ENCODE data around the gene UBE2G2. TPM values are rescaled to one million over a fixed set of nuclear protein-coding genes. Genes with fewer than 3 reads are reported as not detected.

UBE2G2 gene
- total RNA-seq, 1 experiment from 2014 or later: 126 TPM

GRCh38 chr21:44846485-44847260 is 45.1 kb upstream of the UBE2G2 start:
- Histone ChIP-seq H3K4me1 (ENCODE audit: low read length) (no peaks in the 10 kb centered on the region), H3K9me2 (replicated peaks; ENCODE audit: insufficient read depth, low read length) (no peaks in the 10 kb centered on the region), H4K20me1 (ENCODE audit: insufficient read depth, low read depth, low read length) (no peaks in the 10 kb centered on the region), H3K79me2 (ENCODE audit: low read length) (no peaks in the 10 kb centered on the region), H3K27me3 (ENCODE audit: low read length) (no peaks in the 10 kb centered on the region), H3K36me3 (ENCODE audit: insufficient read depth, low read length) (peaks cover 13% of the 10 kb centered on the region; the same call in 1 of the 2 replicates), H3K27ac (ENCODE audit: low read length) (no peak overlapping the region), H3K4me2 (ENCODE audit: low read depth, low read length, poor library complexity, severe bottlenecking) (no peak overlapping the region), H3K9me3 (ENCODE audit: low read length) (no peaks in the 10 kb centered on the region), H3K9ac (ENCODE audit: low read length) (no peak overlapping the region), H2AFZ (ENCODE audit: low read length) (no peak overlapping the region), H3K4me3 (ENCODE audit: low read length) (no peak overlapping the region)
- DNase-seq: no peak

GRCh38 chr21:44846224-44846484 is 44.5 kb upstream of the UBE2G2 start:
- Histone ChIP-seq H3K4me3 (ENCODE audit: low read length) (no peak overlapping the region), H3K36me3 (ENCODE audit: insufficient read depth, low read length) (peaks cover 10% of the 10 kb centered on the region; the same call in 1 of the 2 replicates), H3K27me3 (ENCODE audit: low read length) (no peaks in the 10 kb centered on the region), H3K9ac (ENCODE audit: low read length) (no peak overlapping the region), H3K9me2 (replicated peaks; ENCODE audit: insufficient read depth, low read length) (no peaks in the 10 kb centered on the region), H4K20me1 (ENCODE audit: insufficient read depth, low read depth, low read length) (no peaks in the 10 kb centered on the region), H3K27ac (ENCODE audit: low read length) (no peak overlapping the region), H2AFZ (ENCODE audit: low read length) (no peak overlapping the region), H3K9me3 (ENCODE audit: low read length) (no peaks in the 10 kb centered on the region), H3K79me2 (ENCODE audit: low read length) (no peaks in the 10 kb centered on the region), H3K4me2 (ENCODE audit: low read depth, low read length, poor library complexity, severe bottlenecking) (no peak overlapping the region), H3K4me1 (ENCODE audit: low read length) (no peaks in the 10 kb centered on the region)
- no peak for DNase-seq

- peaks cover 7% of the 10 kb centered on the region; the same call in 1 of the 2 replicates for H3K36me3 ChIP-seq (ENCODE audit: insufficient read depth, low read length)
- no peak overlapping the region for H3K27ac ChIP-seq (ENCODE audit: low read length)
- no peak overlapping the region for H2AFZ ChIP-seq (ENCODE audit: low read length)
- H3K4me3 ChIP-seq (ENCODE audit: low read length): no peak overlapping the region
- H3K4me1 ChIP-seq (ENCODE audit: low read length): no peaks in the 10 kb centered on the region
- no peak overlapping the region for H3K9ac ChIP-seq (ENCODE audit: low read length)
- DNase-seq: peak; percentile 69
- no peaks in the 10 kb centered on the region for H3K79me2 ChIP-seq (ENCODE audit: low read length)
- H4K20me1 ChIP-seq (ENCODE audit: insufficient read depth, low read depth, low read length): no peaks in the 10 kb centered on the region
- H3K27me3 ChIP-seq (ENCODE audit: low read length): no peaks in the 10 kb centered on the region
- H3K9me2 ChIP-seq (replicated peaks; ENCODE audit: insufficient read depth, low read length): no peaks in the 10 kb centered on the region
- no peaks in the 10 kb centered on the region for H3K9me3 ChIP-seq (ENCODE audit: low read length)
- no peak overlapping the region for H3K4me2 ChIP-seq (ENCODE audit: low read depth, low read length, poor library complexity, severe bottlenecking)
Measured at GRCh38 chr21:44845418-44846223, 44.0 kb upstream of the UBE2G2 start.

GRCh38 chr21:44844256-44844655 is 42.6 kb upstream of the UBE2G2 start:
- no peak overlapping the region for H3K9ac ChIP-seq (ENCODE audit: low read length)
- no peak overlapping the region for H3K4me2 ChIP-seq (ENCODE audit: low read depth, low read length, poor library complexity, severe bottlenecking)
- no peaks in the 10 kb centered on the region for H3K9me2 ChIP-seq (replicated peaks; ENCODE audit: insufficient read depth, low read length)
- H3K4me3 ChIP-seq (ENCODE audit: low read length): no peak overlapping the region
- DNase-seq: no peak
- no peak overlapping the region for H2AFZ ChIP-seq (ENCODE audit: low read length)
- H3K36me3 ChIP-seq (ENCODE audit: insufficient read depth, low read length): peaks cover under 1% of the 10 kb centered on the region; the same call in 1 of the 2 replicates
- H3K4me1 ChIP-seq (ENCODE audit: low read length): no peaks in the 10 kb centered on the region
- H3K9me3 ChIP-seq (ENCODE audit: low read length): no peaks in the 10 kb centered on the region
- no peaks in the 10 kb centered on the region for H3K27me3 ChIP-seq (ENCODE audit: low read length)
- H3K79me2 ChIP-seq (ENCODE audit: low read length): no peaks in the 10 kb centered on the region
- no peaks in the 10 kb centered on the region for H4K20me1 ChIP-seq (ENCODE audit: insufficient read depth, low read depth, low read length)
- H3K27ac ChIP-seq (ENCODE audit: low read length): no peak overlapping the region

- H3K9me3 ChIP-seq (ENCODE audit: low read length): no peaks in the 10 kb centered on the region
- H3K9ac ChIP-seq (ENCODE audit: low read length): no peak overlapping the region
- H3K27ac ChIP-seq (ENCODE audit: low read length): no peak overlapping the region
- H3K9me2 ChIP-seq (replicated peaks; ENCODE audit: insufficient read depth, low read length): no peaks in the 10 kb centered on the region
- no peaks in the 10 kb centered on the region for H3K4me1 ChIP-seq (ENCODE audit: low read length)
- H3K4me3 ChIP-seq (ENCODE audit: low read length): no peak overlapping the region
- no peaks in the 10 kb centered on the region for H3K27me3 ChIP-seq (ENCODE audit: low read length)
- H3K36me3 ChIP-seq (ENCODE audit: insufficient read depth, low read length): no peaks in the 10 kb centered on the region
- no peak overlapping the region for H3K4me2 ChIP-seq (ENCODE audit: low read depth, low read length, poor library complexity, severe bottlenecking)
- no peak for DNase-seq
- no peaks in the 10 kb centered on the region for H3K79me2 ChIP-seq (ENCODE audit: low read length)
- H4K20me1 ChIP-seq (ENCODE audit: insufficient read depth, low read depth, low read length): no peaks in the 10 kb centered on the region
- no peak overlapping the region for H2AFZ ChIP-seq (ENCODE audit: low read length)
Measured at GRCh38 chr21:44842721-44843445, 41.3 kb upstream of the UBE2G2 start.

GRCh38 chr21:44842087-44842486 is 40.5 kb upstream of the UBE2G2 start:
- H3K9me2 ChIP-seq (replicated peaks; ENCODE audit: insufficient read depth, low read length): no peaks in the 10 kb centered on the region
- H3K27me3 ChIP-seq (ENCODE audit: low read length): no peaks in the 10 kb centered on the region
- DNase-seq: no peak
- no peak overlapping the region for H3K9ac ChIP-seq (ENCODE audit: low read length)
- H2AFZ ChIP-seq (ENCODE audit: low read length): no peak overlapping the region
- H3K79me2 ChIP-seq (ENCODE audit: low read length): no peaks in the 10 kb centered on the region
- no peak overlapping the region for H3K4me2 ChIP-seq (ENCODE audit: low read depth, low read length, poor library complexity, severe bottlenecking)
- H3K4me1 ChIP-seq (ENCODE audit: low read length): no peaks in the 10 kb centered on the region
- H3K36me3 ChIP-seq (ENCODE audit: insufficient read depth, low read length): no peaks in the 10 kb centered on the region
- no peaks in the 10 kb centered on the region for H4K20me1 ChIP-seq (ENCODE audit: insufficient read depth, low read depth, low read length)
- no peak overlapping the region for H3K27ac ChIP-seq (ENCODE audit: low read length)
- no peak overlapping the region for H3K4me3 ChIP-seq (ENCODE audit: low read length)
- no peaks in the 10 kb centered on the region for H3K9me3 ChIP-seq (ENCODE audit: low read length)

GRCh38 chr21:44840771-44841170 is 39.2 kb upstream of the UBE2G2 start:
- H3K27ac ChIP-seq (ENCODE audit: low read length): no peak overlapping the region
- no peaks in the 10 kb centered on the region for H3K9me2 ChIP-seq (replicated peaks; ENCODE audit: insufficient read depth, low read length)
- no peak for DNase-seq
- H3K4me3 ChIP-seq (ENCODE audit: low read length): no peak overlapping the region
- no peaks in the 10 kb centered on the region for H3K27me3 ChIP-seq (ENCODE audit: low read length)
- no peaks in the 10 kb centered on the region for H3K36me3 ChIP-seq (ENCODE audit: insufficient read depth, low read length)
- no peak overlapping the region for H3K4me2 ChIP-seq (ENCODE audit: low read depth, low read length, poor library complexity, severe bottlenecking)
- H3K4me1 ChIP-seq (ENCODE audit: low read length): no peaks in the 10 kb centered on the region
- no peaks in the 10 kb centered on the region for H3K9me3 ChIP-seq (ENCODE audit: low read length)
- no peaks in the 10 kb centered on the region for H4K20me1 ChIP-seq (ENCODE audit: insufficient read depth, low read depth, low read length)
- H3K79me2 ChIP-seq (ENCODE audit: low read length): no peaks in the 10 kb centered on the region
- H2AFZ ChIP-seq (ENCODE audit: low read length): no peak overlapping the region
- H3K9ac ChIP-seq (ENCODE audit: low read length): no peak overlapping the region

GRCh38 chr21:44838951-44839350 is 37.3 kb upstream of the UBE2G2 start:
- Histone ChIP-seq H3K27me3 (ENCODE audit: low read length) (no peaks in the 10 kb centered on the region), H3K9me3 (ENCODE audit: low read length) (no peaks in the 10 kb centered on the region), H3K4me3 (ENCODE audit: low read length) (no peak overlapping the region), H3K79me2 (ENCODE audit: low read length) (no peaks in the 10 kb centered on the region), H2AFZ (ENCODE audit: low read length) (no peak overlapping the region), H3K9me2 (replicated peaks; ENCODE audit: insufficient read depth, low read length) (no peaks in the 10 kb centered on the region), H3K36me3 (ENCODE audit: insufficient read depth, low read length) (no peaks in the 10 kb centered on the region), H3K27ac (ENCODE audit: low read length) (no peak overlapping the region), H4K20me1 (ENCODE audit: insufficient read depth, low read depth, low read length) (no peaks in the 10 kb centered on the region), H3K9ac (ENCODE audit: low read length) (no peak overlapping the region), H3K4me1 (ENCODE audit: low read length) (no peaks in the 10 kb centered on the region), H3K4me2 (ENCODE audit: low read depth, low read length, poor library complexity, severe bottlenecking) (no peak overlapping the region)
- DNase-seq: no peak
